PC-3 (cell line): Measurements from ENCODE around the gene TEX44.

Source experiments
- EZH2phosphoT487 ChIP-seq: fragments of 300-600 bp; sonication (generic); IDR thresholded peaks from 2 replicates; pipeline ENCODE4 v1.6.1; 2018; ENCODE audit warnings: mild to moderate bottlenecking, antibody characterized with exemption, low read length, borderline replicate concordance
- TF ChIP-seq, protein P1 (sequence below): fragments of 300-600 bp; sonication (generic); conservative IDR thresholded peaks from 2 replicates; pipeline ENCODE4 v1.5.1; 2017; ENCODE audit warnings: antibody characterized with exemption, low read depth, mild to moderate bottlenecking, low read length

DNA sequence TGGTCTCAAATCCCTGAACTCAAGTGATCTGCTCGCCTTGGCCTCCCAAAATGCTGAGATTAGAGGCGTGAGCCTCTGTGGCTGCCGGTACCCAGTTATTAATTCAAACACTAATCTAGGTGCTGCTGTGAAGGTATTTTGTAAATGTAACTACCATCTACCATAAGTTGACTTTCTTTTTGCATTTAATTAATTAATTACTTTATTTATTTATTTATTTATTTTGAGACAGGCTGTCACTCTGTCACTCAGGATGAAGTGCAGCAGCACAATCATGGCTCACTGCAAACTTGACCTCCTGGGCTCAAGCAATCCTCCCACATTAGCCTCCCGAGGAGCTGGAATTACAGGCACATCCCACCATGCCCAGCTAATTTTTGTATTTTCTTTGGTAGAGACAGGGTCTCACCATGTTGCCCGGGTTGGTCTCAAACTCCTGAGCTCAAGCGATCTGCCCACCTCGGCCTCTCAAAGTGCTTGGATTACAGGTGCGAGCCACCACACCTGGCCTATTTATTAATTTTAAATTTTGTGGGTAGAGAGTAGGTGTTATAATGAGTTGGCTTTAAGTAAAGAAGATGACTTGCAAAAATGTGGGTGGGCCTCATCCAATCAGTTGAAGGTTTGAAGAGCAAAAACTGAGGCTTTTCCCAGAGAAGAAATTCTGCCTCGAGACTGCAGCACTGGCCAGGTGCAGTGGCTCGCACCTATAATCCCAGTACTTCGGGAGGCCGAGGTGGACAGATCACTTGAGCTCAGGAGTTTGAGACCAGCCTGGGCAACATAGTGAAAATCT lies 45.2 kb upstream of the TEX44 start:
- TF ChIP-seq EZH2phosphoT487: no peak
- TF ChIP-seq, protein P1, sequence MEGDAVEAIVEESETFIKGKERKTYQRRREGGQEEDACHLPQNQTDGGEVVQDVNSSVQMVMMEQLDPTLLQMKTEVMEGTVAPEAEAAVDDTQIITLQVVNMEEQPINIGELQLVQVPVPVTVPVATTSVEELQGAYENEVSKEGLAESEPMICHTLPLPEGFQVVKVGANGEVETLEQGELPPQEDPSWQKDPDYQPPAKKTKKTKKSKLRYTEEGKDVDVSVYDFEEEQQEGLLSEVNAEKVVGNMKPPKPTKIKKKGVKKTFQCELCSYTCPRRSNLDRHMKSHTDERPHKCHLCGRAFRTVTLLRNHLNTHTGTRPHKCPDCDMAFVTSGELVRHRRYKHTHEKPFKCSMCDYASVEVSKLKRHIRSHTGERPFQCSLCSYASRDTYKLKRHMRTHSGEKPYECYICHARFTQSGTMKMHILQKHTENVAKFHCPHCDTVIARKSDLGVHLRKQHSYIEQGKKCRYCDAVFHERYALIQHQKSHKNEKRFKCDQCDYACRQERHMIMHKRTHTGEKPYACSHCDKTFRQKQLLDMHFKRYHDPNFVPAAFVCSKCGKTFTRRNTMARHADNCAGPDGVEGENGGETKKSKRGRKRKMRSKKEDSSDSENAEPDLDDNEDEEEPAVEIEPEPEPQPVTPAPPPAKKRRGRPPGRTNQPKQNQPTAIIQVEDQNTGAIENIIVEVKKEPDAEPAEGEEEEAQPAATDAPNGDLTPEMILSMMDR: no peak
